HG02610 (cell line): ENCODE measurements around the gene ZNF407.
"Not testable (repeated sequence)": the region's sequence is repeated elsewhere in the genome, so short reads cannot be mapped to it uniquely, and the experiment has no call there.

Source experiments
- ATAC-seq: cut with Tn5 transposase; IDR thresholded peaks from one replicate; pipeline ENCODE4 v1.9.1; 2021; ENCODE audit warnings: mild to moderate bottlenecking, moderate library complexity; ENCODE audit not compliant: unreplicated experiment

Gene ZNF407

DNA sequence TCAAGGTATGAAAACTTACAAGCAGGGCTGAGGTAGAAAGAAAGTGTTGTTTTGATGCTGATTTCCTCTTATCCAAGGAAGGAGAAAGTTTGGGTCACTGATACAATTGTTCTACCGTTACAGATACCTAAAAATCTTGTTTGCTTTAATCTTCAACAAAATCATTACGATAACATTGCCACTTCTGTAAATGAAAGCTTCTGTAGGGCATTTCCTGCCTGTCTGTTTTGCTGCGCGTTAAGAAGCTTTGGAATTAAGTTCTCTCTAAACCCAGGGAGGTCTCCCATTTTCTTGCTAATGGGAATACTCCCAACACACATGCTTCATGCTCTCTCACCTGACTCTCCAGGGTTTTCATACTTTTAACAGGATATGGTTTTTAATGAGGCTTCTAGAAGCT lies 352.8 kb downstream of the ZNF407 start:
- no peak for ATAC-seq

DNA sequence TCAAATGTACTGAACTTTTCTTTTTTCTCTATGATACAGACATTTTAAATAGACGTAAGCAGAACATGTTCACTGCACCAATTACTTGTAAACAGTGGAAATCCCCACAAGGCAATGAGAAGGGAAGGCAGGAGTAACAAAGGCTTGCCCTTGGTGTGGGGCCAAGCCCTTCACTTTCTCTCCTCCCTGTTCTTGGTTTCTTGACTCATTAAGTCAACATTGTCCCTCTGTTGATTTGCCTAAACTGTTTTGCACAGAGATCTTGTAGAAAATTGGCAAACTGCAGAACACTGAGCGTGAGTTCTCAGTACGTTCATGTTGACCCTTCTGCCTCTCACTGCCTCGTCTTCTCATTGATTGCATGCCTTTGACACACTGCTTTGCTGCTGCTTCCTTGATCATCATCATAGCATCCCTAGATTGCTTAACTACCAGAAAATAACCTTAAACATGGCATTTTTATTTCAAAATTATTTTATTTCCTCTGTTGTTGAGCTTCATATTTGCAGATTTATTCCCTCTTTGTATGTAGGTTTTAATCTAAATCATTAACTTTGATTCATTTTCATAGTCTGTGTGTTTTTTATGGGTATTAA lies 353.6 kb downstream of the ZNF407 start:
- peak; percentile 71 for ATAC-seq

DNA sequence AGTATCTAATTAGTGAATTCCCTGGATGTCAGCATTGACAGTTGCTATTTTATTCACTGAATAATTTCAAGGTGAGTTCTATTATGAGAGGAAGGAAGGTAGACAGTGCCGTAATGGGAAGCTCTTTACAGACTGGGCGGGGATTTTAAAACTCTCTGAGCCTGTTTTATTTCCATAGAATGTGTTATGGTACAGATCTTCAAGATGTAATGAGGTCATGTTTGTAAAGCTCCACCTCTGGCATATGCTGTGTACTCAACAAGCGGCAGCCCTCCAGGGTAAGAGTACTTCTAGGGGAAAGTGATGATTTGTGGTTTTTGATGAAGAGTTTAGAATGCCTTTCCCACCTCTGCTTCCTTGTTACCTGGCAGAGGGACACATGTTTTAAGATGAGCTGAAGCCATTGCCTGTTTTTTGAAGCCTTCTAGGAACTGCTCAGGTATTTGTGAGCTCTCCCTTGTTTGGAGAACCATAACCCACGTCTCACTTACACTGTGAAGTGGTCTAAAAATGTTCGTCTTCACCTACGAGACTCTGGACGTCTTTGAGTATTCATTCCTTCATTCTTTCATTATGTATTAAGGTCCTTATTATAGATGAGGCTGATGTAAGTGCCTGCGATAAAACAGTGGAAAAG lies 360.0 kb downstream of the ZNF407 start:
- ATAC-seq, result no peak

DNA sequence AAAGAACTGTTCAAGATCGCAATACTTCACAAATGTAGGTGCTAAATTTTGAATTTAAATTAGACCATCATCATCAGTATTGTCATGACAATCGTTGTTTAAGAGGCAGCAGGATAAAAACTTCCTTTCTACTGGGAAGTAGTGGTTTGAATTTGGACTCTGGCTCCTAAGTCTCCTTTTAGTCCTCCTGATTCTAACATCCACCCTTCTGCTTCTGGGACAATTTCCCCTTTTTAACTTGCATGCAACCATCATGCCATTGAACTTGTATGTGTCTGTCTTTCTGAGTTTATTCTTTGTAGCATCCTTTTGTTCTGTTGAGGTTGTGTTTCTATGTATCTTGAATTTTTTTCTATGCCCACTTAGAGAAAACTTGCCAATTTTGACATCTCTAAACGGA lies 361.5 kb downstream of the ZNF407 start:
- no peak for ATAC-seq

DNA sequence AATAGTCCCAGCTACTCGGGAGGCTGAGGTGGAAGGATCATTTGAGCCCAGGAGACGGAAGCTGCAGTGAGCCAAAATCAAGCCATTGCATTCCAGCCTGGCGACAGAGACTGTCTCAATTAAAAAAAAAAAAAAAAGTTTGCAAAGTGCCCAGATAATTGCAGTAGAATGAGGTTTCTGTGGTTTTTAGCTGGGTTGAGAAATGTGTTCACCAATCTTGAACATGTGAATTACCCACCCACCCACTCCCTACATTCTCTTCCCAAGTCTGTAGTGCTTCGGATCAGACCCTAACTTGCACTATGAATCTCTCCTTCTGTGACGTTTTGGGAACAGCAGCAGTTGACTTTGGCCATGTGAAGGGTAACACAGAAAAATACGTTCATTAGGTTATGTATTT lies 363.9 kb downstream of the ZNF407 start:
- no peak for ATAC-seq

DNA sequence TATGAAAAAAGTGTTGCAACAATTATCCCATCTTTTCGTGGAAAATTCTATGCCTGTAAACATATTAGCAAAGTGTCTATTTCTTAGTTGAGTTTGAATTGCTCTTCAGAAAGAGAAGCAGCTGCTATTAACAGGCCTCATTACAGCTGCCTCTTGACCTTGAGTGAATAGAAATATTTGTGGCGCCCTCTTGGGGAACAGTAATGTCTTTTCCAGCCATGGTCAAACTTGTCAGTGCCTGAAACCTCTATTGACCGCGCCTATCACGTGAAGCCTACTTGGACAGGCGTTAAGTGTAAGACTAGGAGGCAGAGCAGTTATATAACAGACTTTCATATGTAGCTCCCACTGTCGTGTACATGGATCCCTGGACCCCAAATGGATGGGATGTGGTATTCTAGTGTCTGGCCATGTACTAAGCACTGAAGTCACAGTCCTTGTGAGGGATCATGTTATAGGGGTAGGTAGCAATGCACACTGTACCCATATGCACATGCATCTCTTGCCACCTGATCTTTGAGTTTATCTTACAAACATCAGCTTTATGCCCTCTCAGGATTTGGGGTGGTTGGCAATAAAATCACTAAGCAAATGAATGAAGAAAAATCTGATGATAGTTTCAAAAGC lies 366.3 kb downstream of the ZNF407 start:
- peak; percentile 85 for ATAC-seq

DNA sequence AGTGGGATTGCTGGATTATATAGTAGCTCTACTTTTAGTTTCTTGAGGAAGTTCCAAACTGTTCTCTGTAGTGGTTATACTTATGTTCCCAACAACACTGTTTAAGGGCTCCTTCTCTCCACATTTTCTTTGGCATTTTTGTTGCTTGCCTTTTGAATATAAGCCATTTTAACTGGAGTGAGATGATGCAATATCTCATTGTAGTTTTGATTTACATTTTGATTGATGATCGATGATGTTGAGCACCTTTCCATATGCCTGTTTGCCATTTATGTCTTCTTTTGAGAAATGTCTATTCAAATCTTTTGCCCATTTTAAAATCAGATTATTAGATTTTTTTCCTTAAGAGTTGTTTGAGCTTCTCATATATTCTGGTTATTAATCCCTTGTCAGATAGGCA lies 368.0 kb downstream of the ZNF407 start:
- no peak for ATAC-seq

DNA sequence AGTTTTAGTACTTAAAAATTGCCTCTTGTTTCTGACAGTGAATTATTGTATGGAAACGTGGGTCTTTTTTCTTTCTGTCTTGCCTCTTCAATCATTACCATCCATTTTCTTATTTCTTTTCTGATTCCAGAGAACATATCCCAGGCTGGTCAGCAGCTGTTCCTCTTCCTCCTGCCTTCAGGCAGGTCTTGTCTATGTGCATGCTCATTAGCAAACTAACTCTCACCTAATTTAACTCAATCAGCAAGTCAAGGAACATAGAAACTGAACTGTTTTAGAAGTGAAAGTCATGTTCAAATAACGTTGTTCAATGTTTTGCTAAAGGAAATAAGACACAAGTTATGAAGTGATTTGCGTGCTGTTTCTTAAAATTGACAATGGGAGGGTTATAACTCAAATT lies 369.8 kb downstream of the ZNF407 start:
- ATAC-seq, result no peak

DNA sequence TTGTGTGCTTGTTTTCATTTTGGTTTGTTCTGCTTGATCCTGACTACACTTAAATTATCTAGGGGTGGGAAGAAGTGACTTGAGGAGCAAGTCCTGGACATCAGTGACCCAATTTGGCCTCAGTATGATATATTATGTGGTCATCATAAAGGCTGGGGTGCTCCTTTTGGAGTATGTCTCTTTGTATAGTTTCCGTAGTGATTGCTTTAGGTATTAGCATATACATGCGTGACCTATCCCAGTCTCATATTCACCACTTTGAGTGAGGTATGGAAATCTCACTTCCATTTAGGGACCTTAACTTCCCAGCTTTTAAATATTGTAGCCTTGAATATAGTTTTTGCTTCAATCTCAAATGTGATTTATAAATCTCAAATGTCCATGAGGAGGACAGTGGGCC lies 370.3 kb downstream of the ZNF407 start:
- ATAC-seq, result no peak

DNA sequence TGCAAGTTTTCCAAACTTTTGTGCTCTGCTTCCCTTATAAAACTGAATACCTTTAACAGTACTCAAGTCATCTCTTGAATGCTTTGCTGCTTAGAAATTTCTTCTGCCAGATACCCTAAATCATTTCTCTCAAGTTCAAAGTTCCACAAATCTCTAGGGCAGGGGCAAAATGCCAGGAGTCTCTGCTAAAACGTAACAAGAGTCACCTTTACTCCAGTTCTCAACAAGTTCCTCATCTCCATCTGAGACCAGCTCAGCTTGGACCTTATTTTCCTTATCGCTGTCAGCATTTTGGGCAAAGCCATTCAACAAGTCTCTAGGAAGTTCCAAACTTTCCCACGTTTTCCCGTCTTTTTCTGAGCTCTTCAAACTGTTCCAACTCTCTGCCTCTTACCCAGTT lies 373.7 kb downstream of the ZNF407 start:
- ATAC-seq, result not testable (repeated sequence)

DNA sequence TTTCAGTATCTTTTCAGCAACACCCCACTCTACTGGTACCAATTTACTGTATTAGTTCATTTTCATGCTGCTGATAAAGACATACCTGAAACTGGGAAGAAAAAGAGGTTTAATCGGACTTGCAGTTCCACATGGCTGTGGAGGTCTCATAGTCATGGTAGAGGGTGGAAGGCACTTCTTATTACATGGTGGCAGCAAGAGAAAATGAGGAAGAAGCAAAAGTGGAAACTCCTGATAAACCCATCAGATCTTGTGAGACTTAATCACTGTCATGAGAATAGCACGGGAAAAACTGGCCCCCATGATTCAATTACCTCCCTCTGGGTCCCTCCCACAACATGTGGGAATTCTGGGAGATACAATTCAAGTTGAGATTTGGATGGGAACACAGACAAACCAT lies 374.1 kb downstream of the ZNF407 start:
- not testable (repeated sequence) for ATAC-seq

DNA sequence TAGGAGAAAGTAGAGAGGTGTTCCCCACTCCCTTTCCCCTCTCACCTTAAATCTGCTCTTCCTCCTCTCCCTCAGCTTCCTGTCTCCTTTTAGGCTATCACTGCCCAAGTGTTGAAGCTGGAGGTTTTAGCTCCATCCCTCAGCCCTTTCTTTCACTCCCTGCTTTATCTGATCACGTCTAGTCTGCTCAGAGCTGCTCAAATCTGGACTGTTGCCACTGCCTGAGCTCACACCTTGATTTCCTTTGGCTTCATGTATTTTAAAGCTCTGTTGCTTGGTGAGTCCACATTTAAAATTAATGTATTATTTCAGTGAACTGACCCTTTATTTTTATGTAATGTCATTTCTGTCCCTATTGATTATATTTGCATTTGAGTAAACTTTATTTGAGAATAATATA lies 374.7 kb downstream of the ZNF407 start:
- ATAC-seq, result no peak

DNA sequence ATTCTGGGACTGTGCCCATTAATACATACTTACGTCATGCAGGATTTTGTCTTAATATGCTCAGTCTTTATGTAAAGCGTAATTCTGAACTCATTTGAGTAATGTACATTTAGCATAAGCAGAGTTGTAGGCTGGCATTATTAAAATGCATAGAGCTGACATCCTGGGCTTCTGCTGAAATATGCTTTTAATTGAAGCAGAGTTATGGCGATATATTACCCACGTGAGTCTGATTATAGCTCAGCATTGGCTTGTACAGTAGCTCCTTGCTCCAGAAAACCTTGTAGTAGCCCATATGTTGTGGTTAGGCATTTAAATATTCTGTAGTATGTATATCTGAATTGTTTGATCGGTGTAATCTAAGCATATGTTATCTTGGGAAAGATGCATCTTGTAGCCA lies 377.3 kb downstream of the ZNF407 start:
- ATAC-seq, result no peak

DNA sequence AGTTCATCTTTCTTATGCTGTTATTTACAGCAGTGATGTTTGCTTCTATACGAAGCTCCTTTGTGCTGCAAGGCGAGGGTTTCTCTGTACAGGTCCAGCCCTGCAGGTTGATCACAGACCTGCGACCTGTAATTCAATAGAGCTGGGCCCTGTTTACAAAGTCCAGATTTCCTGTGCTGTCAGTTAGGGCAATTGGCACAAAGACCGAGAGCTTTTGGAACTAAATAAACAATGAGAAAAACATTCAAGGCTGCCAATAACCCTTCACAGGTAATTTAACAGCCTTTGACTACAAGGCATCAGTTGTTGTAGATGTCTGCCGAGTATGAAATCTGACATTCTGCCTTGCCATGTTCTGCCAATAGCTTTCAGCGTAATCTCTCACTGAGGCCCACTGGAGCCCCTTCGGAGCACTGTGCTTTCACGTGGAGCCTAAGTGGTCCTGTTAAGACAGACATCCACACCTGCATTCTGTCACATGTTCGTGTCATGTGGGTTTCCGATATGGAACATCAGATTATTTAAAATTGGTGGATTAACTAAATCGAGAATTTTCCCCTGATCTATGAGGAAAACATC lies 378.8 kb downstream of the ZNF407 start:
- no peak for ATAC-seq

DNA sequence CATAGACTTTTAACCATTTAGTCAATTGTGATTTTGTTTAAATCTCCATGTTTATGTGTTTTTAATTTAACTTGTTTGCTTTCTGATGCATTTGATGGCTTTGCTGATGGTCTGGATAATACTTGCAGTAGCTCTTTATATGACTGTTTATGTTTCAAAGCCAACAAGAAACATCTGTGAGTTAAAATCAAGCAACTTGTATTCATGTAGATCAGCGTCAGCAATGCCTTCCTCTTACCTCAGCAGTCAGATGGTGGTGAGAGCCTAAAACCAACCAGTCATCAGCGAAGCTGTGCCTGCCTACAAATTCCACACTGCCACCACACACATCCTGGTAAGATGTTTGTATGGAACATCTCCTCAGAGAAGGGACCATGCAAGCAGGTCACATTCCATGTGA lies 379.4 kb downstream of the ZNF407 start:
- ATAC-seq, result no peak

DNA sequence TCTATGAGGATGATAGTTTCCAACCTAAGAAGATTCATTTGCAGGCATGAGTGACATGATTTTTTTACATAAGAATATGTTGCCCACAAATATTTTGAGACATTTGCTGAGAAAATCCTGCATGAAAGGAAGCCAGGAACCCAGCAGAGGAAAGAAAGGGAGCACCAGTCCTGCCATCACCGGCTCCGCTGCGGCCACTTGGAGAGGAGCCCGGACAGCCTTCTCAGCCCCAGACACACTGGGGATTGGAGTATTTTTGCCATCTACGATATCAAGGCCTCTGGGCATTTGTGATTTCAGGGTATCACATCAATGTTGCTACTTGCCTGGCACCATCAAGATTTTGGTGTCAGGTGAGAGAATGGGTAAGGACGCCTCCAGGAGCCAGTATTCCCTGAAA lies 383.0 kb downstream of the ZNF407 start:
- no peak for ATAC-seq

DNA sequence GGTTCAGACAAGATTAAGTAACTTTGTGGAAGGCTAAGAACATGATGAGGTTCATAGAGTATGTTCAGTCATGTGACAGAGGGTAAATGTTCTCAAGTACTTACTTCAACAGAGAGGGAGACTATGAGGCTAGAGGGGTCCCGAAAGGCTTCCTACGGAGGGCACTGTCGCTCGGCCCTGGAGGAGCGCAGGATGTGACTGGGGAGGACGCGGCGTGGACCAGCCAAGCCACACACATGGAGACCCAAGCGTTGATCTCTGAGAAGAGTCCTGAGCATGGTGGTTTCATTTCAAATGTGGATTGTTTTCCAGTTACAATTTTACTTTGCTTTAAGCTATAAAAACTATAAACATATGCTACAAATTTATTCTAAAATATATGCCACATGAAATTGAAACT lies 383.8 kb downstream of the ZNF407 start:
- ATAC-seq, result no peak

DNA sequence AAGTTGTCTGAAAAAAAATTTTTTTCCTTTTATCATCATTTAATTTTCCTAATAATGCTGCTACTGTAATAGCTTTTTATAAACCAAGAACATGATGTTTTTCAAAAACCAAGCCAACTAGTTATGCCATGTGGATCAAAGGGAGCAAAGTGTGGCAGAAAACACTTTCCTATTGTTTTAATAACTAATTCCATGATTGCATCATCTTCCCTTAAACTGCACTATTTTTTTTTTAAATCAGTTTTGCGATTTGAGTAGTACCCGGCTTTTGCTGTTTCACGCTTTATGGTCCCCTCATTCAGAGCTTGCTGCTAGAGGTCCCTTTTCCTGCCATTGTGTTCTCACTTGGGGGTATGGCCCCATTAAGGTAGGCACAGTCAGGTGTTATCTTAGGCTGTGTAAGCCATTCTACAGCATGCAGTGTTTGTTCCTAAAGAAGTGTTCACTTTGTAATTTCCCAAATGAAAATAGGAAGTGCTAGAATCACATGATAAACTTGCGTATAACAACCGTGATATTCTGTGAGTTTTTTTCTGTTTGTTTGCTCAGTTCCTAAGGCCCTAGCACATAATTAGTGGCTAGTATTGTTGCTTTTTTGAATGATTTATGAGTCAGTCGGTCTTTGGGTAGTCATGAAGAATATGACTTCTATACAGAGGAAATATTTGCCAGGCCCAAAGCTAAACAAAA lies 385.4 kb downstream of the ZNF407 start:
- ATAC-seq, result no peak

DNA sequence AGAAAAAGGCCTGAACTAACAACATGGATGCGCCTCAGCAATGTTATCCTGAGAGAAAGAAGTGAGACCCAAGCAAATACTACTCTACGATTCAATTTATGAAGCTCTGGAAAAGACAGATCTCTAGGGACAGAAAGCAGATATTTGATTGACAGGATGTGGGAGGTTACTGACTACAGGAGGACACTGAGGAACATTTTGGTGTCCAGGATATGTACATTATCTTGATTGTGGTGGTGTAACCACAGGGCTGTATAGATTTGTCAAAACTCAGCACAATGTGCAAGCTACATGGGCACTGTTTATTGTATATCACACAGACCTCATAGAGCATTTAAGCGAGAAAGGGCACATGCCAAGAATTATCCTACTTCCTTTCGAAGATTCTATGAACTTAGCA lies 391.5 kb downstream of the ZNF407 start:
- no peak for ATAC-seq

DNA sequence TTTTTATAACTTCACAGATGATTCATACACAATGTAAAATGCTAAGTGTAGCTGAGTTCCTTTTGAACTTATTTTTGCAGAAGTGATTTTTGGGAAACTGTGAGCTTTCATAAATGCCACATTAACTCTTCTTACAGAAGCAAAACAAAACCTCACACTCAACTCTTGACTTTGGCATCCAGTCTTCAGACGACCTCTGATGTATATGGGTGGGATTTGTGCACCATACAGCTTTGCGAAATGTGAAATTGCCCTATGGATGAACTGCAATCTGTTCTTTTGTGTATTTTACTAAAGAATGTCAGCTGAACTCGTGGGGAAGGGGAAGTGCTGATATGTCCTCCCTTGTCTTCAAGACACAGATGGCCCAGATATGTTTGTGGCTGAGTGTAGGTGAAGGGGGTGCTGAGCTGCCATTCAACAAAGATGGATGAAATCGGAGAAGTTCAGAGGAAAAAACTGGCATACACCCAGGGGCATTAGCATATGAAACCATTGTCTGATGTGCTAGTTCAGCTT lies 393.0 kb downstream of the ZNF407 start:
- ATAC-seq, result no peak
